HL-60/S4 treated with retinoic acid at 250 ng/mL for 4 days and 3 days (cell line): ENCODE data around the gene EEFSEC.

Source experiments
- in situ Hi-C: fragments of 300-500 bp; cut with MboI; formaldehyde crosslinking; loops from 2 replicates; pipeline ENCODE4 v1.7.0; 2022; ENCODE audit warnings: low sequenced_read_pairs

Gene EEFSEC

GRCh38 chr3:128359846-128360642, 206.8 kb downstream of the EEFSEC start:
- in situ Hi-C loops = no loop called here

GRCh38 chr3:128360705-128361271, 207.5 kb downstream of the EEFSEC start:
- in situ Hi-C loops = no loop called here

GRCh38 chr3:128362026-128362965, 209.0 kb downstream of the EEFSEC start:
- in situ Hi-C loops = no loop called here

GRCh38 chr3:128364291-128364690, 211.0 kb downstream of the EEFSEC start:
- in situ Hi-C loops = no loop called here

GRCh38 chr3:128364808-128365360, 211.6 kb downstream of the EEFSEC start:
- in situ Hi-C loops = no loop called here

- in situ Hi-C loops = no loop called here
Observed at GRCh38 chr3:128366136-128366535, 212.9 kb downstream of the EEFSEC start.

- in situ Hi-C loops = no loop called here
Observed at GRCh38 chr3:128366652-128367051, 213.4 kb downstream of the EEFSEC start.

- in situ Hi-C loops = no loop called here
Observed at GRCh38 chr3:128367221-128367620, 213.9 kb downstream of the EEFSEC start.

GRCh38 chr3:128367761-128368160, 214.5 kb downstream of the EEFSEC start:
- in situ Hi-C loops = no loop called here

- in situ Hi-C loops = no loop called here
Observed at GRCh38 chr3:128368626-128369025, 215.3 kb downstream of the EEFSEC start.

GRCh38 chr3:128369121-128369703, 215.9 kb downstream of the EEFSEC start:
- in situ Hi-C loops = no loop called here

GRCh38 chr3:128369881-128370642, 216.8 kb downstream of the EEFSEC start:
- in situ Hi-C loops = no loop called here

- in situ Hi-C loops = no loop called here
Observed at GRCh38 chr3:128372281-128372680, 219.0 kb downstream of the EEFSEC start.

- in situ Hi-C loops = no loop called here
Observed at GRCh38 chr3:128372707-128373533, 219.6 kb downstream of the EEFSEC start.

GRCh38 chr3:128374746-128375445, 221.6 kb downstream of the EEFSEC start:
- in situ Hi-C loops = no loop called here

- in situ Hi-C loops = no loop called here
Observed at GRCh38 chr3:128376516-128376915, 223.2 kb downstream of the EEFSEC start.

- in situ Hi-C loops = no loop called here
Observed at GRCh38 chr3:128378631-128379347, 225.5 kb downstream of the EEFSEC start.
